Panc1 (cell line): ENCODE results near the gene PDIK1L. TPM values are rescaled to one million over a fixed set of nuclear protein-coding genes. Genes with fewer than 3 reads are reported as not detected.

Experiments
- ATAC-seq: fragments of 200-7000 bp; cut with Tn5 transposase; 2 replicates; pipeline ENCODE4 v1.9.1; 2020; ENCODE audit warnings: mild to moderate bottlenecking, moderate library complexity
- BruUV-seq: library from RNA; stranded (reverse); fragments of 400-500 nt; replicated peaks from 2 replicates; lab custom pipeline; 2021; lab: Mats Ljungman, UMichigan
- CTCF ChIA-PET: fragments of 300-600 bp; sonication (Branson Sonifier 250); formaldehyde crosslinking; loops from one replicate; lab custom pipeline; 2022; ENCODE audit warnings: antibody characterized with exemption; lab: Charles Lee
- POLR2A ChIA-PET: fragments of 300-600 bp; sonication (Branson Sonifier 250); formaldehyde crosslinking; loops from one replicate; lab custom pipeline; 2022; ENCODE audit warnings: antibody characterized with exemption; lab: Charles Lee
- DNase-seq: peaks from one replicate; pipeline ENCODE4 v3.0.0-alpha.2; 2010; ENCODE audit warnings: low read depth, low spot score
- H3K27ac ChIP-seq: 2 replicates; pipeline ENCODE4 v1.5.1; 2011; ENCODE audit warnings: mild to moderate bottlenecking, low read length, inconsistent platforms
- H3K27me3 ChIP-seq: fragments of 200-500 bp; sonication (Bioruptor generic); 2 replicates; pipeline ENCODE4 v1.6.0; 2014; ENCODE audit warnings: low read length, inconsistent platforms; ENCODE audit not compliant: control insufficient read depth, insufficient read depth
- H3K36me3 ChIP-seq: fragments of 200-500 bp; sonication (Bioruptor generic); 2 replicates; pipeline ENCODE4 v1.5.1; 2014; ENCODE audit warnings: inconsistent platforms, mild to moderate bottlenecking, low read length, moderate library complexity; ENCODE audit not compliant: control insufficient read depth, insufficient read depth
- H3K4me1 ChIP-seq: 2 replicates; pipeline ENCODE4 v1.5.1; 2011; ENCODE audit warnings: inconsistent platforms, mild to moderate bottlenecking, low read length, moderate library complexity; ENCODE audit not compliant: control insufficient read depth, insufficient read depth
- H3K4me3 ChIP-seq, 2 experiments: 2 replicates each; pipeline ENCODE4 v1.5.1; 2011 to 2012; ENCODE audit warnings: low read depth in 2 of 2, low read length in 2 of 2, mild to moderate bottlenecking in 2 of 2, inconsistent platforms in 1 of 2, moderate library complexity in 1 of 2
- H3K9me3 ChIP-seq: fragments of 200-500 bp; sonication (Bioruptor generic); 2 replicates; pipeline ENCODE4 v1.5.1; 2014; ENCODE audit warnings: low read depth, mild to moderate bottlenecking, inconsistent platforms, low read length, moderate library complexity; ENCODE audit not compliant: control insufficient read depth, insufficient read depth
- POLR2AphosphoS5 ChIP-seq: IDR thresholded peaks from 2 replicates; pipeline ENCODE4 v1.6.1; 2012; ENCODE audit warnings: mild to moderate bottlenecking, low read depth, low read length, moderate library complexity
- SIN3A ChIP-seq: IDR thresholded peaks from 2 replicates; pipeline ENCODE4 v1.6.1; 2012; ENCODE audit warnings: low read depth, mild to moderate bottlenecking, low read length, moderate library complexity, borderline replicate concordance; ENCODE audit not compliant: insufficient read depth
- TCF7L2 ChIP-seq: IDR thresholded peaks from 2 replicates; pipeline ENCODE4 v1.6.1; 2011; ENCODE audit warnings: mild to moderate bottlenecking, low read depth, low read length, inconsistent platforms
- in situ Hi-C: cut with HindIII; loops from 2 replicates; pipeline ENCODE4 v1.10.0; 2016; ENCODE audit warnings: low sequenced_read_pairs, low pct_unique_long_range_greater_than_20kb
- intact Hi-C: fragments of 100-400 bp; cut with micrococcal nuclease; formaldehyde crosslinking; loops from one replicate; pipeline ENCODE4 v1.10.0; 2022; ENCODE audit not compliant: unreplicated experiment
- total RNA-seq: library from RNA; stranded (reverse); gene quantifications from one replicate; pipeline ENCODE4 v1.2.1, GENCODE V29; 2021; ENCODE audit not compliant: unreplicated experiment
- TF ChIP-seq, protein P1 (sequence below), 2 experiments: IDR thresholded peaks; 2 replicates each; pipeline ENCODE4 v1.6.1; 2011 to 2012; ENCODE audit warnings: low read depth in 2 of 2, control low read depth in 1 of 2, low read length in 1 of 2, mild to moderate bottlenecking in 1 of 2, moderate library complexity in 1 of 2; ENCODE audit not compliant: insufficient read depth in 1 of 2
- TF ChIP-seq, protein P2 (sequence below): fragments of 450-650 bp; IDR thresholded peaks from 2 replicates; pipeline ENCODE4 v1.5.1; 2017; ENCODE audit warnings: mild to moderate bottlenecking

The PDIK1L gene
- total RNA-seq, 1 experiment from 2014 or later = 8.0 TPM

DNA sequence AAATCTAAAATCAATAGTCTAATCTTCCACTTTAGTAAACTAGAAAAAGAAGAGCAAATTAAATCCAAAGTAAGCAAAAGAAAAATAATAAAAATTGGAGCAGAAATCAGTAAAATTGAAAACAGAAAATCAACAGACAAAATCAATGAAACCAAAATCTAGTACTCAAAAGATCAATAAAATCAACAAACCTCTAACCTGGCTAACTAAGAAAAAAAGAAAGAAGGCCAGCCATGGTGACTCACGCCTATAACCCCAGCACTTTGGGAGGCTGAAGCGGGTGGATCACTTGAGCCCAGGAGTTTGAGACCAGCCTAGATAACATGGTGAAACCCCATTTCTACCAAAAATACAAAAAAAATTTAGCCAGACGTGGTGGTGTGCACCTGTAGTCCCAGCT is 22.8 kb downstream of the PDIK1L start:
- H3K36me3 ChIP-seq = no peaks in the 10 kb centered on the region
- H3K27me3 ChIP-seq = no peaks in the 10 kb centered on the region
- ChIA-PET POLR2A (no interaction called here), CTCF (no interaction called here)
- H3K4me1 ChIP-seq = no peaks in the 10 kb centered on the region
- no peaks in the 10 kb centered on the region for H3K9me3 ChIP-seq
- in situ Hi-C loops = no loop called here
- no peak overlapping the region for H3K27ac ChIP-seq
- DNase-seq = no peak
- BruUV-seq = no TSS peak
- TF ChIP-seq, protein P1, sequence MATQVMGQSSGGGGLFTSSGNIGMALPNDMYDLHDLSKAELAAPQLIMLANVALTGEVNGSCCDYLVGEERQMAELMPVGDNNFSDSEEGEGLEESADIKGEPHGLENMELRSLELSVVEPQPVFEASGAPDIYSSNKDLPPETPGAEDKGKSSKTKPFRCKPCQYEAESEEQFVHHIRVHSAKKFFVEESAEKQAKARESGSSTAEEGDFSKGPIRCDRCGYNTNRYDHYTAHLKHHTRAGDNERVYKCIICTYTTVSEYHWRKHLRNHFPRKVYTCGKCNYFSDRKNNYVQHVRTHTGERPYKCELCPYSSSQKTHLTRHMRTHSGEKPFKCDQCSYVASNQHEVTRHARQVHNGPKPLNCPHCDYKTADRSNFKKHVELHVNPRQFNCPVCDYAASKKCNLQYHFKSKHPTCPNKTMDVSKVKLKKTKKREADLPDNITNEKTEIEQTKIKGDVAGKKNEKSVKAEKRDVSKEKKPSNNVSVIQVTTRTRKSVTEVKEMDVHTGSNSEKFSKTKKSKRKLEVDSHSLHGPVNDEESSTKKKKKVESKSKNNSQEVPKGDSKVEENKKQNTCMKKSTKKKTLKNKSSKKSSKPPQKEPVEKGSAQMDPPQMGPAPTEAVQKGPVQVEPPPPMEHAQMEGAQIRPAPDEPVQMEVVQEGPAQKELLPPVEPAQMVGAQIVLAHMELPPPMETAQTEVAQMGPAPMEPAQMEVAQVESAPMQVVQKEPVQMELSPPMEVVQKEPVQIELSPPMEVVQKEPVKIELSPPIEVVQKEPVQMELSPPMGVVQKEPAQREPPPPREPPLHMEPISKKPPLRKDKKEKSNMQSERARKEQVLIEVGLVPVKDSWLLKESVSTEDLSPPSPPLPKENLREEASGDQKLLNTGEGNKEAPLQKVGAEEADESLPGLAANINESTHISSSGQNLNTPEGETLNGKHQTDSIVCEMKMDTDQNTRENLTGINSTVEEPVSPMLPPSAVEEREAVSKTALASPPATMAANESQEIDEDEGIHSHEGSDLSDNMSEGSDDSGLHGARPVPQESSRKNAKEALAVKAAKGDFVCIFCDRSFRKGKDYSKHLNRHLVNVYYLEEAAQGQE (IDR thresholded peaks at IDR 0.05; ENCODE audit: insufficient read depth in 1 of 2, low read depth in 2 of 2, low read length in 1 of 2) = no peak
- TF ChIP-seq POLR2AphosphoS5 (no peak), TCF7L2 (no peak), SIN3A (no peak)
- TF ChIP-seq, protein P2, sequence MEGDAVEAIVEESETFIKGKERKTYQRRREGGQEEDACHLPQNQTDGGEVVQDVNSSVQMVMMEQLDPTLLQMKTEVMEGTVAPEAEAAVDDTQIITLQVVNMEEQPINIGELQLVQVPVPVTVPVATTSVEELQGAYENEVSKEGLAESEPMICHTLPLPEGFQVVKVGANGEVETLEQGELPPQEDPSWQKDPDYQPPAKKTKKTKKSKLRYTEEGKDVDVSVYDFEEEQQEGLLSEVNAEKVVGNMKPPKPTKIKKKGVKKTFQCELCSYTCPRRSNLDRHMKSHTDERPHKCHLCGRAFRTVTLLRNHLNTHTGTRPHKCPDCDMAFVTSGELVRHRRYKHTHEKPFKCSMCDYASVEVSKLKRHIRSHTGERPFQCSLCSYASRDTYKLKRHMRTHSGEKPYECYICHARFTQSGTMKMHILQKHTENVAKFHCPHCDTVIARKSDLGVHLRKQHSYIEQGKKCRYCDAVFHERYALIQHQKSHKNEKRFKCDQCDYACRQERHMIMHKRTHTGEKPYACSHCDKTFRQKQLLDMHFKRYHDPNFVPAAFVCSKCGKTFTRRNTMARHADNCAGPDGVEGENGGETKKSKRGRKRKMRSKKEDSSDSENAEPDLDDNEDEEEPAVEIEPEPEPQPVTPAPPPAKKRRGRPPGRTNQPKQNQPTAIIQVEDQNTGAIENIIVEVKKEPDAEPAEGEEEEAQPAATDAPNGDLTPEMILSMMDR = no peak
- intact Hi-C loops = no loop called here
- H3K4me3 ChIP-seq = no peak overlapping the region
- ATAC-seq = no peak

DNA sequence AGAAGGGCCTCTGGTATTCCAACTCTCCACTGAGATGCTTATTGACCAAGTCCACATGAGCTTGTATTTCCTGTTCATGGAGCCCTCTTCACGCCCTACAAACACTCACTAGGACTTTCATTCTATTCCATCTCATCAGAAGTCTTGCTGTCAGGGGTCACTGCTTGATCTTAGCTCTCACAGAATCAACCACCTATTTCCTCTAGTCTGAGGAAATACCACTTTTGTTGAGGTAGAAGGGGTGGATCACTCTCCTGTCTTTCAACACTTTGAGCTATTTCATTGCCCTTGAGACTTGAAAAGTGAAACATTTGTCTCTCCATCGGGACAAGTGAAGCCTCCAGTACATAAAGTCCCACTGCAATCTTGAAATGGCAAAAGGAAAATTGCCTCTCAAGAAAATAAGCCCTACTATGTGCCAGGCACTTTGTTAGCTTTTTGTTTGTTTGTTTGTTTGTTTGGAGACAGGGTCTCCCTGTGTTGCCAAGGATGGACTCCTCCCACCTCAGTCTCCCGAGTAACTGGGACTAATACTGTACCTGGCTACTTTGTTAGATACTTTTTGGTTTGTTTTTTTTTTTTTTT is 27.4 kb downstream of the PDIK1L start:
- H3K27ac ChIP-seq = no peak overlapping the region
- no peak overlapping the region for H3K4me3 ChIP-seq
- no peaks in the 10 kb centered on the region for H3K27me3 ChIP-seq
- 0 out of 2 replicates have a peak, but pooled peaks cover 4% of the 10 kb centered on the region for H3K4me1 ChIP-seq
- H3K9me3 ChIP-seq = no peaks in the 10 kb centered on the region
- ChIA-PET CTCF (interaction anchor here (0.7 kb wide), 1 partner anchor 97 kb away, joined by 8 read pairs; no protein-coding TSS in a partner anchor), POLR2A (interaction anchor here (0.6 kb wide), 1 partner anchor 94 kb away, joined by 5 read pairs; no protein-coding TSS in a partner anchor)
- no peak for ATAC-seq
- DNase-seq = no peak
- TF ChIP-seq SIN3A (no peak), POLR2AphosphoS5 (no peak), TCF7L2 (no peak)
- TF ChIP-seq, protein P1 (IDR thresholded peaks at IDR 0.05; ENCODE audit: insufficient read depth in 1 of 2, low read depth in 2 of 2, low read length in 1 of 2) = no peak
- TF ChIP-seq, protein P2 = no peak
- no TSS peak for BruUV-seq
- intact Hi-C loops (no loop called here), in situ Hi-C loops (no loop called here)
- no peaks in the 10 kb centered on the region for H3K36me3 ChIP-seq
